GM19397 (cell line): ENCODE measurements around the gene FIBP.
A peak's percentile ranks its signal among the peaks of the same experiment; 100 is the strongest.
"Not testable (repeated sequence)": the region's sequence is repeated elsewhere in the genome, so short reads cannot be mapped to it uniquely, and the experiment has no call there.

Experiments
- ATAC-seq: cut with Tn5 transposase; IDR thresholded peaks from one replicate; pipeline ENCODE4 v1.9.1; 2021; ENCODE audit warnings: mild to moderate bottlenecking, moderate library complexity; ENCODE audit not compliant: unreplicated experiment

The FIBP gene

DNA sequence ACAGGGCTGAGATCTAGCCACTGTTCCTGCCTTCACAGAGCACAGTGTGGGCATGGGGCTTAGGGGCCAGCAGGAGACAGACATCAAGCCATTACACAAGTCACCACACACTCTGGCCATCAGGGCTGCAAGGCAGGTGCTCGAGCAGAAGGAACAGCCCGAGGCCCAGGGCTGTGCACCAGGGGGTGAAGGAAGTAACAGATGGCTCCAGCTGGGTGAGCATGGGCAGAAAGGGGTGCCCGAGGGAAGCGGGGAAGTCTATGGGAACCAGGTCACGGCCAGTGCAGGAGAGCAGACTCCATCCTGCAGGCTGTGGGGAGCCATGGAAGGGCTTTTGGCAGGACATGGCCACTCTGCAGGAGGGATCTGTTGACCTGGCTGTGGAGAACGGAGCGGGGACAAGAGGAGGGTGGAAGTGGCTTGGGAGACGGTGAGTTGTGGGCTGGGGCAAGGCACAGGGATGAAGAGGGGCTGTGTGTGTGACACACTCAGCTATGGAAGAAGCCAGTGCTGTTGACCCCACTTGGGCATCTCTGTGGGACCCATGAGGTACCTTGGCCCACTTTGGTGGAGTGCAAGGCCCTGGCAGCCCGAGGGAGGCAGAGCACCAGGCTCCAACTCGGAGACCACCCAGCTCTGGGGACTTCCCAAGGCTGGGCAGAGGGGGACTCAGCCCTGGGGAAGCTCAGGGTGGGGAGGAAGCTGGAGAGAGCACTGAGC lies 27.0 kb upstream of the FIBP start:
- no peak for ATAC-seq

DNA sequence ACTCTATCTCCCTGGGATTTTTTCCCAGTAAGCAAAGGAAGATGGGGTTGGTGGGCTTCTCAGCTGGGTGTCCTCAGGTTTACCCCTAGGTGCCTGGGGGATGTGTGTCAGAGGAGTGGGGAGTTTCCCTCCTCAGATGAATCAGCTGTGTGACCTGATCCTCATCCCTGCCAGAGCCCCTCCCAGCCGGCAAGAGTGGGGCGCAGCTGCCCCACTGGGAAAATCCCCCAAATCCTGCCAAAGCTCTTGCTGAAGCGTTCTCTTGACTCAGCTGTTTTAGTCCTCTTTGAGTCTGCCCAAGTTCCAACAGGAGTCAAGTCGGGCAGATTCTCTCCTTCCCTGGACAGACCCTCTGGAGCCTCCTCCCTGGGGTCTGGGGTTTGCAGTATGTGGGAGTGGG lies 24.6 kb upstream of the FIBP start:
- ATAC-seq, result no peak

DNA sequence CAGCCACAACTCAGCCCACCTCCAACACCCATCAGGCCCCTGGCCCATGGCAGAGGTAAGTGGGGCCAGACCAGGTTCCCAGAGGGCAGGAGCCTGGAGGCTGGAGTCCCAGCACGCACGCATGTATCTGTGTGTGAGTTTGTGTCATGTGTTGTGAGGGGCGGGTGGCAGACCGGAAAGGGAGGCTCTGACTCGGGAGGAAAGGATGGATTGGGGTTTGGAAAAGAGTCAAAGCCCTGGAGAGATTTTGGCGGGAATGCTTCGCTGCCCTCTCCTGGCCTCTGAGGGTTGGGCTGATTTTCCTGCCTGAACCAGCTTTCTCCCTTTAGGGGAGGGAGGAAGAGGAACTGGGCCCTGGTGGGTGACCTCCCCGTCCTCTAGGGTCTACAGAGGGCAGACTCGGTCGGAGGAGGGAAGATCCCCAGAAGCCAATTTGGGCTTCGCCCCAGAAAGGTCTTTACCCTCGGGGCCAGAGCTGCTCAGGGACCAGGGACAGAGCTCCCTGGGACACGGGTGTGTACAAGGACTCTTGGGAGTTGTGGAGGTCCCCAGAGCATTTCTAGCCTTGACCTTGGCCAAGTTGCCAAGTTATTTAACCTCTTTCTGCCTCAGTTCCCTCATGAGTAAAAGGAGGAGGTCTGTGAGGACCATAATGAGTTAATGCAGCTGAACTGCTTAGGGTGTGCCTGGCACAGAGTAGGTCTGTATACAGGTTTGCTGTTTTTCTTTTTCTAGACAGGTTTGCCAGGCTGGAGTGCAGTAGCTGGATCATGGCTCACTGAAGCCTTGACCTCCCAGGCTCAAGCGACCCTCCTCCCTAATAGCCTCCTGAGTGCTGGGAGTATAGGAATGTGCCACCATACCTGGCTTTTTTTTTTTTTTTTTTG lies 23.7 kb upstream of the FIBP start:
- ATAC-seq, result no peak

DNA sequence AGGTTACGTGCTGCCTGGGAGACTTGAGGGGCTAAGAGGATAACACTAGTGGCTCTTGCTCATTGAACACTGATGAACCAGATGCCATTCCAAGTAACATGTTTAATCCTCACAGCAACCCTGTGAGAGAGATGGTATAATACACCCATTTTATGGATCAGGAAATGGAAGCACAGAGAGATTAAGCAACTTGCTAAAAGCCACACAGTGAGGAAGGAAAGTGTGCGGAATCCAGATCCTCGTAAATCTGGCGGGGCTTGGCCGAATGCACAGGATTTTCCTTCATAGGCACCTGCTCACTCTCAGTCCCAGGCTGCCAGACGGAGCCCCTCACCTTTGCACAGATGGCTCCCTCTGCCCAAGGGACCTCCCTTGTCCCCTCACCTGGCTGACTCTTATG lies 19.6 kb upstream of the FIBP start:
- ATAC-seq, result no peak

DNA sequence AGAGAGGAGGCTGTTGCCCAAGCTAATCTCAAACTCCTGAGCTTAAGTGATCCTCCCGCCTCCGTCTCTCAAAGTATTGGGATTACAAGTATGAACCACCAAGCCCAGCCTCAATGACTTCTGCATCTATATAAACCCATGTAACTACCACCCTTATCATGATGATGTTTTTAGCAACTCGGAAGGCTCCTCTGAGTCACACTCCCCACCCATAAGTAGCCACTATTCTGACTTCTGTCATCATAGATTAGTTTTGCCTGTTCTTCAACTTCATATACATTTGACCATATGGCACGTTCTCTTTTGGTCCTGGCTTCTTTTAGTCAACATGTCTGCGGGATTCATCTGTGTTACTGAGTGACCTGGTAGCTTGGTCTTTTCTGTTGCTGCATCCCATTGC lies 18.3 kb upstream of the FIBP start:
- ATAC-seq, result no peak

DNA sequence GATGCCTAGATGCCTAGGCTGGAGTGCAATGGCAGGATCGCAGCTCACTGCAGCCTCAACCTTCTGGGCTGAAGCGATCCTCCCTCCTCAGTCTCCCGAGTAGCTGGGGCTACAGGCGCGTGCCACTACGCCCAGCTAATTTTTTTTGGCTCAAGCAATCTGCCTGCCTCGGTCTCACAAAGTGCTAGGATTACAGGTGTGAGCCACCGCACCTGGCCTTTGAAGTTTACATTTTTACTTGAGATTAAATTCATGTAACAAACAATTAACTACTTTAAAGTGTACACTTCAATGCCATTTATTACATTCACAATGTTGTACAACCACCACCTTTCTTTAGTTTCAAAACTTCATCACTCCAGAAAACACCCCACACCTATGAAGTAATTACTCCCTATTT lies 15.4 kb upstream of the FIBP start:
- no peak for ATAC-seq

DNA sequence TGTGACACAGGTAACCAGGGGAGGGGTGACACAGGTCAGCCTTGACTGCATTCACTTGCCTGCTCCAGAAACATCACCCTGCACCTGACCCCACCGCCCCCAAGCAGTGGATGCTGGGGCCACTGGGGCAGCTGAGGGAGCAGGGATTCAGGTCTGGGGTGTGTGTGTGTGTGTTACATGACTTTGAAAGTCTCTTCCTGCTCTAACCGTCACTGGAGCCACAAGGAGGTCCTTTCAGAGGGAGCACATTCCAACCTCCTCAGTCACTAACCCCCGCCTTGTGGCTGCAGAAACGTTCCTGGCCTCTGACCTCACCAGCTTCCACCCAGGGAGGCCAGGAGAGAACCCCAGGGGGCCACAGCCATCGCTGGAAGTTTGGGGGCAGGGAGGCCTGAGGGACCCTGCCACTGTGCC lies 14.8 kb upstream of the FIBP start:
- ATAC-seq, result no peak

DNA sequence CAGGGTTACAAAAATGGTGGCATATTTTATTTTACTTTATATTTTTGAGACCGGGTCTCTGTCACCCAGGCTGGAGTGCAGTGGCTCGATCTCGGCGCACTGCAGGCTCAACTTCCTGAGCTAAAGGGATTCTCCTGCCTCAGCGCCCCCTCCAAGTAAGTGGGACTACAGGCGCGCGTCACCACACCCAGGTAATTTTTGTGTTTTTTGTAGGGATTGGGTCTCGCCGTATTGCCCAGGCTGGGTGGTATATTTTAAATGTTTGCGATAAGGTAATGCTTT lies 12.6 kb upstream of the FIBP start:
- no peak for ATAC-seq

DNA sequence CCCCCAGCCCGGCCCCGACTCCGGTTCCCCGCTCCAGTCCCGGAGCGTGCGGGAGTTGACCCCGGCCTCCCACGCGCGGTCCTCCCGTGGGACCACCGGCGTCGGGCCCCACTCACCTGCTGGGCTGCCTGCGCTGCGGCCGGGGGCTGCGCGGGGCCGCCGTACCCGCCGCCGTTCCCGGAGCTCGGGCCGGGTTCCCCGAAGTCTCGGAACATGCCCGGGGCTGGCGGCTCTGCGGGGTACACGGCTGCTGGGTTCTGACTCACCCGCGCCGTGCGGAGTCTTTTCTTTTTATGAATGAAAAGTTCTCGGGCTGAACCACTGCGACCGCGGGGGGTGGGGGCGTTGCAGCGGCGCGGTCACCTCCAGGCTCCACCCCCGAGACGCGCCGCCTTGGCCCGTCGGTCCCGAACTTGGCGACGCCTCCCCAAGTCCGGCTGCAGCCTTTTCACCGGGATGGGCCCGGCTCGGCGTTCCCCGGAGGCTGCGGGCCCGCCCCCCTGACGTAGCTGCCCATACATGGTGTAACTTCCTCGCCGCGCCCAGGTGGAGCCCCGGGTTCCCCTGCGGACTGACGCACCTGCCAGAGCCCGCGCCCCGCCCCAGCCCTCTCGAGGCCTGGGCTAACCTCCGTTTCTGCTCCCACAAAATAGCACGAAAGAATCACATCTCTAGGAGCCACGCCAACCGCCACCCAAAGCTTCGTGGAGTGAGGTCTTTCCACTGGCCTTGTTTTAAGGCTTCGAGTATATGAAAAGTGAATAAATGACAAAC lies 12.0 kb upstream of the FIBP start, which contains the start of gene FOSL1:
FOSL1 (minus strand) TSS at position 264 of the 774 bp plus-strand sequence; CDS start at position 215, 49 bp downstream.
- peak; percentile 70 for ATAC-seq

DNA sequence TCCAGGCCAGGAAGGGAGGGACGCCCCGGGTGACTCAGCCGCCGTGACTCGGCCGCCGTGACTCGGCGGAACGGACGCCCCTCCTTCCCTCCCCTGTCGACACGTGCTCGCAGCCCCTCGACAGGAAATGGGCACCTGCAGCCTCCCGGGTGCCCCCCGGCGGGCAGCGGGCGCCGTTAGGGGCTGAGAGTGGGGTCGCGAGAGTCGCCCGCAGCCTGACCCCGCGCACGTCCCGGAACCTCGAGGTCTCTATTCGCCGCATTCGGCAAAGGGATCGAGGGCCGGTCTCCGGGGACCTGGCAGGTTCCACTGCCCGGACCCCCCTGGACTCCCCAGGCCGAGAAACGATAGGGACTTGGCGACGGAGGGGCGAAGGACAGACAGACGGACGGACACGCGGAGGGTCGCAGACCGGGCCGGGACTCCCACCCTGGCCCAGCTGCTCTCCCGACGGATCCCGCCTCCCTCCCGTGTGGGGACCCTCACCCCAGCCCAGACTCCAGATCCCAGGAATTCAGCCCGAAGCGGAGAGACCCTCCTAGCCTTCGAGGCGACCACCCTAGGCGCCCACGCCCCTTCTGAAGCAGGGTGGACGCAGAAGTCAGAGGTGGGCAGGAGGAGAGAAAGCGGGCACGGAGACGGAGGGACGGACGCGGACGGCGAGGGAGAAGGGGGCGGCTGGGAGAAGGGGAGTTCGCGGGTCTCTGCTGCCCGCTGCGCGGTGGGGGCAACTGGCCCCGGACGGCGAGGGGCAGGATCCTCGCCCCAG lies 11.3 kb upstream of the FIBP start:
- no peak for ATAC-seq

DNA sequence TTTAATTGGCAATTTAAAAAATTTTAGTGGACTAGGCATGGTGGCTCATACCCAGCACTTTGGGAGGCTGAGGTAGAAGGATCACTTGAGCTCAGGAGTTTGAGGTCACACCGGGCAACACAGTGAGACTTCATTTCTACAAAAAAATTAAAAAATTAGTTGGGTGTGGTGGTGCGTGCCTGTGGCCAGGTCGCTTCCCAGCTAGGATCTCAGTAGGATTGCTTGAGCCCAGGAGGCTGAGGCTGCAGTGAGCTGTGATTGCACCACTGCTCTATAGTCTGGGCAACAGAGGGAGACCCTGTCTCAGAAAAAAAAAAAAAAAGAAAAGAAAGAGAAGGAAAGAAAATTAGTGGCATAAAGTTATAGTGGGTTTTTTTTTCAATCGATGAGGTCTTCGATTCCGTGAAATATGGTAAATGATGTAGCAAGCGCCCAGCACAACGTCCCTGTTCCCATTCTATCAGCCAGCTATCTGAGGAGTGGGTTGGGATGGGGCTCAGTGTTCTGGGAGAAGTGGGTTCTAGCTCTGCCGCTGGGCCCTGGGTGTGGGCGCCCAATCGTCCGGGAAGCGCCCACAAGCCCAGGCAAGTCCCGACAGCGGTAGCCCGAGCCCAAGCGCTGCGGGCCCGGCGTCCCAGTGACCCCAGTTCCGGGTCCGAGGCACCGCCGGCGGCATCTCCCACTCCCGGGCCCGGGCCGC lies 10.5 kb upstream of the FIBP start:
- no peak for ATAC-seq

DNA sequence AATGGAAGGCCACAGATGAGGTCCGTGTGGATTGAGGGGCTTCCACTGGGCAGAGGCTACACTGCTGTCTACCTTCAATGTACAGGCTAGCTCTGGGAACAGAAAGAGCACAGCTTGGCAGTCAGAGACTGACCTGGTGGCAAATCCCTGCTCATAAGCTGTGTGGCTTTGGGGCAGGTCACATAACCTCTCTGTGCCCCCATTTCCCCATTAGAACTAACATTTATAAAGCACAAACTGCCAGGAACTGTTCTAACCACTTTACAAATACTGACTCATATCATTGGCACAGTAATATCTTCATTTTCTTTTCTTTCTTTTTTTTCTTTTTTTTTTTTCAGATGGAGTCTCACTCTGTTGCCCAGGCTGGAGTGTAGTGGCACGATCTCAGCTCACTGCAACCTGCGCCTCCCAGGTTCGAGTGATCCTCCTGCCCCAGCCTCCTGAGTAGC lies 8.8 kb upstream of the FIBP start:
- ATAC-seq, result no peak

DNA sequence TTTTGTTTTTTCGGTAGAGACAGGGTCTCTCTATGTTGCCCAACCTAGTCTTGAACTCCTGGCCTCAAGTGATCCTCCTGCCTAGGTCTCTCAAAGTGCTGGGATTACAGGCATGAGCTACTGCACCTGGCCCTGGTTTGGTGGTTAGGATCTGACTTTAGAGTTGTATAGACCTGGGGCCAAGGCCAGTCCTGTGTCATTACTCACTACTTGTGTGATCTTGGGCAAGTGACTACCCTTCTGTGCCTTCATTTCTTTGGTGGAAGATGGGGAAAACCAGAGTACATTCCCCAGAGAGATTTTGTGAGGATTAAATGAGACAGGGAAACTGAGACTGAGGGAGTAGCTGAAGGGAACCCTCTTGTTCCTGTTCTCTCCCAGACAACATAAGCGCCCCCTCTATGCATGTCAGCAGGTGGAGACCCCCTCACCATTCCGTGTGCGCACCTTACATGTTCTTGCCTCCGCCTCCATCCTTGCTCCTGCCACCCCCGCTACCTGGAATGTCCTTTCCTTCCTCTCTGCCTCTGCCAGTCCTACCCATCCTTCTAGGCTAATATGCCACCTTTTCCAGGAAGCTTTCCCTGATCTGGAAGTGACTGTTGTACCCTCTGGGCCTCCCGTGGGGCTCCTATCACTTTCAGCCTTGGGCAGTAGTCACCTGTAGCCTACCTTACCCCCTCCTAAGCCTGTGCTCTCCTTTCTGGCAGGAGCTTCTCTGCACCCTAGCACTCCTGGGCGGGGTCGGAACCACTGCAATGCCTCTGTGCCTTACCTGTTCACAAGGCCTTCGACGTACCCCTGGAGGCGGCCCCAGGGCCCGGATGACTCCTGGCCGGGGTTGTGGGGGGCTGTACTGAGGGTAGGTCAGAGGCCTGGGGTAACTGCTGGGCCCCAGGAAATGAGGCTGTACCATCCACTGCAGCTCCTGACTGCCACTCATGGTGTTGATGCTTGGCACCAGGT lies 8.0 kb upstream of the FIBP start:
- ATAC-seq, result no peak

DNA sequence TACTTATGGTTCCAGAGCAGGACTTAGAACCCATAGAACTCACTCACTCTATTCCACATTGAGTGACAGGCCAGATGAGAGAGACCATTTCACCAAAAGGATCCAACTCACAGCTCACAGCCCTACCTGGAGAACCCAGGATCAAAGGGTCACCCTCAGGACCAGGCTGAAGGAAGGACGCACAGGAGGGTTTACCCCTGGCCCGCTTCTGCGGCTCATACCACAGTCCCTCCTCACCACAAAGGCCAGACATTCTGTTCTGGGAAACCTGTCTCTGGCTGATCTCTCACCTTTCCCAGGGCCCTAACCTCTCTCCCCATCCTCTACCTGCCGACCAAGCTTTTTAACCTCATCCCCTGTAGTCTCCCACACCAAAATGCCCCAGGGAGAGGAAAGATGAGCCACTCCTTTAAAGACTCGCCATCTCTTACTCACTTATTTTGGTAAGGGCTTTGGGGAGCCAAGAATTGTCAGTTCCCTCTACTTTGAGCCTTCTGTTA lies 7.3 kb upstream of the FIBP start:
- ATAC-seq, result no peak

DNA sequence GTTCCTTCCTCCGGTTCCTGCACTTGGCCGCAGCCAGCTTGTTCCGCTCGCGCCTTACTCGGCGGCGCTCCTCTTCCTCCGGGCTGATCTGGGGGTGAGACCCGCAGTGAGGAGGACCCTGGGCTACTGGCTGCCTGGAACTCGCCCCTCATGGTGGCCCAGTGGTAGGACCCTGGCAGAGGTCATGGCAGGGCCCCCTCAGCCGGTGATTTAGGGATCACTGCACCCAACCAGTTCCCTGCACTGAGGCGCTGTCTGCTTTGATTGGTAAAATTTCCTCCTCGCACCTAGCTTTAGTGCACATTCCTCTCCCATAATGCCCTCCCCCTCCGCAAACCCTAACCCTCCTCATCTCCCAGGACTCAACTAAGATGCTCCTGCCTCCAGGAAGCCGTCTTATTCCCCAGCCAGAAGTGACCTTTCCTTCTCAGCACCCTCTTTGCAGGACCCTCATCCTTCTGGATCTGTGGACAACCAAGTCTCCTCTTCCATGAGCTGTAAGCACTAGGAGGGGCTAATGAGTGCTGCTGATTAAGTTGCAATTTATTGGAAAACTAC lies 5.8 kb upstream of the FIBP start:
- ATAC-seq, result no peak

DNA sequence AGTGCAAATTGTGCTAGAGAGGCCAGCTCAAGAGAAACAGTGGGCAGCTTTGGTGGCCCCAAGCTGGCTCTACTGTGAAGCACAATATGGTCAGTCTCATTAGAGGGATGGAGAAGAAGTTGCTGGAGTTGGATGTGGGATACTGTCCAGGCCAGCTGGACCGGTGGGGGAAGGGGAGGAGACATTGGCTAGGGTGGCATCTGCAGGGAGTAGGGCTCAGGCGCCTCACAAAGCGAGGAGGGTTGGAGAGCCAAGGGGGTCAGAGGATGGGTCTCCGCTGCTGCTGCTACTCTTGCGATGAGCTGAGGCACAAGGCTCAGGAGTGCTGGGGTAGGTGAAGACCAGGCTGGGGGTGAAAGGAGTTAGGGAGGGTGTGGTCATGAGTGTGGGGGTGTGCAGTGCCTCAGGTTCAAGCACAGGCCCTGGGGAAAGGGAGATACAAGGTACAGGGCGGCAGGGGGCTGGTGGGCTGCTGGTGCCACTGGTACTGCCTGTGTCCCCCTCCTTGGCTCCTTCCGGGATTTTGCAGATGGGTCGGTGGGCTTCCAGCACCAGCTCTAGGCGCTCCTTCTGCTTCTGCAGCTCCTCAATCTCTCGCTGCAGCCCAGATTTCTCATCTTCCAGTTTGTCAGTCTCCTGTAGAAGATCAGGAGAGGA lies 4.5 kb upstream of the FIBP start:
- ATAC-seq, result no peak

DNA sequence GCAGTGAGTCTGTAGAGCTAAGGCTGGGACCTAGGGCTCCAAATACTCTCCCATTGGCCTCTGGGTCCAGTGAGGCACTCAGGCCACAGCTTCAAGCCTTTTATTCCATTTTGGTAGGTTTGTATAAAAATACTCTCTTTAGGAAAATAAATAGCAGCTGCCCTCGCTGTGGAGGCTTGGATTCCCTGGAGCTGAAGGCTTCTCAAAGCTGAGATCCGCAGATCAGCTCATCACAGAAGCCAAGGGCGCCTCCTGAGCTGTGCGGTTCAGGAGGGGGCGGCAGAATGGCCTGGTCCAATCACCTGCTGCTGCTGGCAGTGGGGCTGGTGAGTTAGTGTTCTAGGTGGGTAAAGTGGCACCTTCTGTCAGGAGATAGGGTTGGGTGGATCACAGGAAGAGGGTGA lies 3.9 kb upstream of the FIBP start:
- not testable (repeated sequence) for ATAC-seq
